Urothelium cell line (cell line): ENCODE results near the gene OR2C1.

ENCODE experiments used
- DNase-seq: peaks from one replicate; pipeline ENCODE4 v3.0.0; 2011; ENCODE audit warnings: low spot score, mixed read lengths
- FAIRE-seq: peaks from 2 replicates; lab custom pipeline; 2011; peaks lifted over from hg19 to GRCh38; lab: Jason Lieb, UNC

OR2C1 gene

GRCh38 chr16:3355589-3355988, at the start of gene OR2C1:
TSS of gene OR2C1 (plus strand) at chr16:3355889. CDS start at chr16:3355941, 52 bp downstream.
- FAIRE-seq = no peak
- no peak for DNase-seq

GRCh38 chr16:3306078-3306477, 49.6 kb upstream of the OR2C1 start:
- no peak for FAIRE-seq
- DNase-seq = no peak

DNA sequence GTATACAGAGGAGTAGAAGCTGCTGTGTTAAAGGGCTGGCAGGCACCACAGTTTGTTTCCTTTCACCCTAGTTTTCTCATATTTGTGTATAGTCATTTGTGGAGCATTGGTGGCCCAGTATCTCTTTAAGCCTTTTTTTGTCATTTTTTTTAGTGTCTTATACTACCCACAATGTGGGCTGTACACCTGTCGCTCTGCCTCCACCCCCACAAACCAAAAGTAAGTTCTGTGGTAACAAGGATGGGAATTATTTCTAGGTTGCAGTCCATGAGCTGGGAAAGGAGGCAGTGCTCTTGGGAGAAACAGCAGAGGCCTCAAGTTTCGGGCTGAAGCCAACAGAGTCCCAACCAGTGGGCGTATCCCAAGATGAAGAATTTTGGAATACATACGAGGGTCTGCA, 44.2 kb upstream of the OR2C1 start:
- no peak for FAIRE-seq
- DNase-seq = no peak

GRCh38 chr16:3317315-3317999, 38.2 kb upstream of the OR2C1 start:
- FAIRE-seq (no peak), DNase-seq (no peak)

DNA sequence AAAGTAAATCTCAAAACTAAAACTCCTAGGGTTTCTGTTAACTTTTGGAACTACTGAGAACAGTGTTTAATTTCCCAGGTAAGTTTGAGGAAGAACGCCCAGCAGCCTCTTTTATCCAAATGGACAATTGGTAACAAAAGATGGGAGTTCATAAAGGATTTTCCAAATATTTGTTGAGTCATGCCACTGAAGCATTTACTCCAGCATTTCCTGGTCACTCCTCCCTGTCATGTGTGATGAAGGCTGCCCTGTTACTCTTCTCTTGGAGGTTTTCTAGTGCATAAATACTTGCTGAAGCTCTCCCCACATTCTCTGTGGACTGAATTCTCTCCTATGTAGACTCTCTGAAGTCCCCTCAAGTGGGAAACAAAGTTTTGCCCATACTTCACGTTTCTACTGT, 33.9 kb upstream of the OR2C1 start:
- FAIRE-seq (no peak), DNase-seq (no peak)

DNA sequence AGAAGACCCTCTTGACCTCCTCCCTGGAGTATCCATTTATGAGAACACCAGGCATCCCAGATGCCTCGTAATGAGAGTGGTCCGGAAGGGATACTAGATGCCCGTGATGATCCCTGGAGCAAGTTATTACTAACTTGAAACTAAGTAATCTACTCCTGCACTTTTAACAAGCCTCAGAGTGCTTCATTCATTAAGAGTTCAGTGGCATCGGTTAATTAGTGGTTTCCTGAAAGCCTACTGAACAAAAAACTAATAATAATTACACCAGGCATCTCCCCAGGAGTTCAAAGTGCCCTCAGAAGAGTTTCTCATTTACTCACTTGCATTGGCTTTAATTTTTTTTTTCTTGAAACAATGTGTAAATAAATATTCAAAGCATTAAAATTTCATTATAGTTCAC, 28.2 kb upstream of the OR2C1 start:
- no peak for DNase-seq

DNA sequence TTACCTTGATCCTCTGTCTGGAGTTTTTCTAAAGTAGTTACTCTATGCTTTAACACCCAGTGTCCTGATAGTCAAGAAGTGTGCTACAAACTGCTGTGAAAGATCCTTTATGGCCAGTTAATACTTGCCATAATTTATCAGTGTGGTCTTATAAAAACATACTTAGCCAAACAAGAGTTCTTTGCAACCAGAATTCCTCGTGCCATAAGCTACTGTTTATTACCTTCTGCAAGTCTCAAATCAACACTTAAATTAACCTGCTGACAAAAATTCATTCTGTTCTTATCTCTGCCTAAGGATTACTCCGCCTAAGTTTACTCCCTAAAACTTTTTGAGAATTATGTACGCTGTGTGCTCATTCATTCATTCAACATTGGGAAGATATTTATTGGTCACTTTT, 27.6 kb upstream of the OR2C1 start:
- no peak for FAIRE-seq
- no peak for DNase-seq

More for the DNA sequence above, 28.2 kb upstream of the OR2C1 start:
- no peak for FAIRE-seq

DNA sequence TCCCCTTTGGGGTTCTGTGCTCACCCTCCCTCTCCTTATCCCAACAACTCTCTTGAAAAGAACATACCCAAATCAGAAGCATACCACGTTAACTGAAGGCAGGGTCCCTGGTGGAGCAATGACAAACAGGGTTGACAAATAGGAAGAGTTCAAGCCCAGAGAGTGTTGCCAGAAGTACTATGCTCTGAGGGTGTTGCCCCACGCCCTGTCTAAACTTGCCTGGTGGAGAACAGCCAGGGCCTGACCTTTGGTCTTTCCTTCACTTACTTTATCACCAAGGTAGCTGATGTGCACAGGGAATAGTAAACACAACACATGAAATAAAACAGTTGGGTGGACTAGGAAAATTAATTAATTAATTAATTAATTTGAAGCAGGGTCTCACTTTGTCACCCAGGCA, 27.0 kb upstream of the OR2C1 start:
- FAIRE-seq (no peak), DNase-seq (no peak)

GRCh38 chr16:3346041-3346440, 9.6 kb upstream of the OR2C1 start:
- DNase-seq = no peak
- no peak for FAIRE-seq

DNA sequence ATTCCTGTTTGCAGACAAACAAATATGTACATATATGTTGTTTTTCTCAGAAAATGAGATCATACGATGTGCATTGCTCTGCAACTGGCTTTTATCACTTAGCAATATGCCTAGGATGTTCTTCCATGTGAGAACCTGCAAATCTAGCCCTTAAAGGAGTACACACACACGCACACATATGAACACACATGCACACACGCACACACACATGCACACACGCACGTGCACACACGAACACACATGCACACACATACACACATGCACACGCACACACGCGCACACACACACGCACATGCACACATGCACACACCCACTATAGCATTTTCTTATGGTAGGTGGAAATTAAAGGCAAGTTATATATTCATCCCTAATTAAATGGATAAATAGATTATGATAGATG, 8.1 kb upstream of the OR2C1 start:
- FAIRE-seq (peak; percentile 32), DNase-seq (no peak)

DNA sequence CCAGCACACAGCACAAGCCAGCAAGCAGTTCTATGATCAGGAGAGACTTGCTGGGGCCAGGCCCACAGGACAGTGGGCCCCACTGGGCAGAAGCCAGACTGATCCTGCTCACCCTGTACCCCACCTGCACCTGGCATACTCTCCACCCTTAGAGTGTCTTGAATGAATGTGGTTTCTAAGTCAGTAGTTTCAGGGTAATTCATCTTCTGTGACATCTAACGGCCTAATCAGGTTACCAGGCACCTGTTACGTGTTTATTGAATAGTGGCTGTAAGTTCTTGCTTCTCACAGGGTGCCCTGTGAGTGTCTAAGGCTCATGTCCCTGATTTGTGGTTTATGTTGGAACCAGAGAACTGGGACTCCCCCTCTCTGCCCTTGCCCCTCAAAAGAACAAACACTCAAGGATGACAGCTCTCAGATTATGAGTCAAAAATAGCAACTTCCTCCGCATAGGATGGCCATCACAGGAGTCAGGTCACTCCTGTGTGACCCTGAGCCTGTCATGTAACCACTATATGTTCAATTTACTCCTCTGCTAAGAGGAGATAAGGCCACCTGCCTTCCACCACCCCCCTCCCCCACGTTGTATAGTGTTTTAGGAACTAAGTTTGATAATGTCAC, 7.0 kb upstream of the OR2C1 start:
- DNase-seq (no peak), FAIRE-seq (no peak)

- FAIRE-seq (no peak), DNase-seq (no peak)
These were observed 6.5 kb upstream of the OR2C1 start for GRCh38 chr16:3349175-3349574.

GRCh38 chr16:3356118-3356517, 429 bp downstream of the OR2C1 start:
- FAIRE-seq (no peak), DNase-seq (no peak)

- peak; percentile 36 for DNase-seq
- FAIRE-seq = no peak
These were observed 3.2 kb downstream of the OR2C1 start for GRCh38 chr16:3358871-3359270.

GRCh38 chr16:3362931-3363330, 7.2 kb downstream of the OR2C1 start:
- FAIRE-seq (no peak), DNase-seq (no peak)

DNA sequence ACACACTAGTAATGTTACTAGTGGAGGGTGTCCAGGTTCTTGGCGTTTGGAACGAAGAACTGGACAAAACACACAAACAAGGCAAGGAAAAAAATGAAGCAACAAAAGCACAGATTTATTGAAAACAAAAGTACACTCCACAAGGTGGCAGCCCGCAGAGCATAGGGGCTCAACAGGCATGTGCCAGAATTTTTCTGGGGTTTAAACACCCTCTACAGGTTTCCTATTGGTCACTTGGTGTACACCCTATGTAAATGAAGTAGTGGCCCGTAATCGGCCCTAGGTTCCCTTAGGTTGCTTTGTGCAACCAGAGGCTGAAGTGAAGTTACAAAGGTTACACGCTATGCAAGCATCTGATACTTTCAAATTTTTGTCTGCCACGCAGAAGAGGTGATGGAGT, 8.1 kb downstream of the OR2C1 start:
- no peak for DNase-seq
- FAIRE-seq = no peak

GRCh38 chr16:3364774-3365427, 9.2 kb downstream of the OR2C1 start:
- DNase-seq (peak; percentile 98), FAIRE-seq (peak; percentile 97)

GRCh38 chr16:3369073-3369472, 13.4 kb downstream of the OR2C1 start:
- FAIRE-seq = no peak
- DNase-seq = no peak

DNA sequence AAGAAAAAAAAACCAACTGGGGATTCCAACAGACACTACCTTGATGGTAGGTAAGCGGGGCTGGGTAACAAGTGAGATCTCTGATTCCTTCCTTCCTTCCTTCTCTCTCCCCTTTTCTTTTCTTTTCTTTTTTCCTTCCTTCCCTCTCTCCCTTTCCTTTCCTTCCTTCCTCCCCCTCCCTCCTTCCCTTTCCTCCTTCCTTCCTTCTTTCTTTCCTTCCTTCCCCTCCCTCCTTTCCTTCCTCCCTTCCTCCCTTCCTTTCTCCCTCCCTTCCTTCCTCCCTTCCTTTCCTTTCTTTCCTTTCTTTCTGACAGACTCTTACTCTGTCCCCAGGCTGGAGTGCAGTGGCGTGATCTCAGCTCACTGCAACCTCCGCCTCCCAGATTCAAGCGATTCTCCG, 20.0 kb downstream of the OR2C1 start:
- DNase-seq = no peak
- no peak for FAIRE-seq

DNA sequence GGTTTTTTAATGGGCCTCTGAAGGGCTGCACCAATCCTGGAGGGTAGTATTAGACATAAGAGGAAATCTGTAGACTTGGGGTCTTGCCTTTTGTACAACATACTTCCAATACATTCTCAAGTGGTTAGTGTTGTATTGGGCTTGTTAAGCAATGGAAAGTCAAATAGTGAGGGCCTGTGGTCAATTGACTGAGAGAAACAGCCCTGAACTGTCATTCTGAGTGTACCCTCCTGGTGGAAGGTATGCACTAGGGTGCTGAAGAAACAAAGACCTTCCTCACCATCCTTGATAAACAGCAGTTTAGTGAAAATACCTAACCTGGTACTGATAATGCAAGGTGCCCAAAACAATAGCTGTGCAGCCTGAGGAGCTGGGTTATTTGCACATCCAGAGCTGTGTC, 22.2 kb downstream of the OR2C1 start:
- FAIRE-seq (no peak), DNase-seq (no peak)

GRCh38 chr16:3383045-3383448, 27.4 kb downstream of the OR2C1 start:
- DNase-seq = no peak
- no peak for FAIRE-seq

DNA sequence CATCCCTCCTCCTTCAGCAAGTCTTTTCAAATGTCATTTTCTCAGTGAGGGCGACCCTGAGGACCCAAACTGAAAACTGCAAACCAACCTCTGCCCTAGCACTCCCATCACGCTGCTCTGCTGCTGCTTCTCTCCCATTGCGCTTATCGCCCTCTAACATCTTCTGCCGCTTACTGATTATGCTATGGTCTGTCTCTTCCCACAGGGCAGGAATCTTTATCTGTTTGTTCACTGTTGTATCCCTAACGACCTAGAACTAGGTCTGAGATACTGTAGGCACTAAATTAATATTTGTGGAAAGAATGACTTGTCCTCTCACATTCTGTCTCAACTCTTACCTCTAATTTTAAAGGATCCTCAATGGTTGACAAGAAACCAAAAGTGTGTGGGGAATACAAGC, 32.6 kb downstream of the OR2C1 start:
- DNase-seq (no peak), FAIRE-seq (no peak)
